IMR-90 (cell line): ENCODE data around the gene SEPTIN5. TPM values are rescaled to one million over a fixed set of nuclear protein-coding genes. Genes with fewer than 3 reads are reported as not detected.

Experiments
- ATAC-seq: fragments of 200-7000 bp; cut with Tn5 transposase; 2 replicates; pipeline ENCODE4 v1.9.1; 2020; ENCODE audit warnings: low read depth, mild to moderate bottlenecking, moderate library complexity
- BruUV-seq: library from RNA; stranded (reverse); fragments of 400-500 nt; replicated peaks from 2 replicates; lab custom pipeline; 2021; lab: Mats Ljungman, UMichigan
- CTCF ChIA-PET: fragments of 300-600 bp; formaldehyde crosslinking; extraction: SDS; loops from one replicate; lab custom pipeline; 2021; ENCODE audit warnings: antibody characterized with exemption; lab: Yijun Ruan, JAX
- POLR2A ChIA-PET: fragments of 300-600 bp; sonication (Branson Sonifier 250); formaldehyde crosslinking; loops from one replicate; lab custom pipeline; 2022; ENCODE audit warnings: antibody characterized with exemption; ENCODE audit not compliant: unreplicated experiment; lab: Charles Lee
- DNase-seq: peaks from one replicate; pipeline ENCODE4 v3.0.0; 2013
- H2AFZ ChIP-seq: replicated peaks from 2 replicates; pipeline ENCODE3; 2013; ENCODE audit warnings: low read length, mild to moderate bottlenecking; ENCODE audit not compliant: poor library complexity
- H2AK5ac ChIP-seq: 2 replicates; pipeline ENCODE4 v1.6.1; 2013; ENCODE audit warnings: low read depth, low read length, inconsistent platforms
- H2AK9ac ChIP-seq: replicated peaks from 2 replicates; pipeline ENCODE3; 2013; ENCODE audit warnings: mild to moderate bottlenecking, low read depth, low read length, moderate library complexity; ENCODE audit not compliant: poor library complexity
- H2BK120ac ChIP-seq: 2 replicates; pipeline ENCODE4 v1.6.1; 2013; ENCODE audit warnings: low read depth, low read length, inconsistent platforms
- H2BK15ac ChIP-seq: 3 replicates; pipeline ENCODE4 v1.6.1; 2013; ENCODE audit warnings: low read depth, low read length, inconsistent platforms
- H2BK20ac ChIP-seq: 2 replicates; pipeline ENCODE4 v1.6.1; 2013; ENCODE audit warnings: low read depth, mild to moderate bottlenecking, inconsistent platforms, low read length, moderate library complexity
- H2BK5ac ChIP-seq: 2 replicates; pipeline ENCODE4 v1.6.1; 2013; ENCODE audit warnings: mild to moderate bottlenecking, low read depth, low read length, inconsistent platforms; ENCODE audit not compliant: poor library complexity, severe bottlenecking
- H3K14ac ChIP-seq: replicated peaks from 2 replicates; pipeline ENCODE4 v1.6.1; 2013; ENCODE audit warnings: low read depth, low read length, inconsistent platforms
- H3K18ac ChIP-seq: 2 replicates; pipeline ENCODE4 v1.6.1; 2013; ENCODE audit warnings: low read depth, low read length, control low read depth
- H3K23ac ChIP-seq: 2 replicates; pipeline ENCODE4 v1.6.1; 2013; ENCODE audit warnings: low read depth, low read length, inconsistent platforms
- H3K27ac ChIP-seq: 2 replicates; pipeline ENCODE4 v1.5.1; 2013; ENCODE audit warnings: mild to moderate bottlenecking, control low read depth, low read length; ENCODE audit not compliant: insufficient read depth
- H3K27me3 ChIP-seq: 2 replicates; pipeline ENCODE4 v1.6.1; 2013; ENCODE audit warnings: low read length; ENCODE audit not compliant: control insufficient read depth, insufficient read depth
- H3K36me3 ChIP-seq: 2 replicates; pipeline ENCODE4 v1.6.1; 2013; ENCODE audit warnings: low read length, mixed read lengths; ENCODE audit not compliant: control insufficient read depth, insufficient read depth
- H3K4ac ChIP-seq: 2 replicates; pipeline ENCODE4 v1.6.1; 2013; ENCODE audit warnings: low read depth, low read length, inconsistent platforms
- H3K4me1 ChIP-seq: 2 replicates; pipeline ENCODE4 v1.6.1; 2013; ENCODE audit warnings: low read length, mixed read lengths; ENCODE audit not compliant: control insufficient read depth, insufficient read depth
- H3K4me2 ChIP-seq: 2 replicates; pipeline ENCODE4 v1.6.1; 2013; ENCODE audit warnings: low read depth, mild to moderate bottlenecking, control low read depth, low read length, moderate library complexity
- H3K4me3 ChIP-seq: 2 replicates; pipeline ENCODE4 v1.5.1; 2013; ENCODE audit warnings: low read depth, mild to moderate bottlenecking, control low read depth, low read length, moderate library complexity; ENCODE audit not compliant: insufficient read depth
- H3K56ac ChIP-seq: 2 replicates; pipeline ENCODE4 v1.6.1; 2013; ENCODE audit warnings: low read length, inconsistent platforms; ENCODE audit not compliant: insufficient read depth; ENCODE audit errors: extremely low read depth
- H3K79me1 ChIP-seq, 2 experiments: 2 replicates each; pipeline ENCODE4 v1.6.1; 2013; ENCODE audit warnings: low read length in 2 of 2, inconsistent platforms in 1 of 2, low read depth in 1 of 2
- H3K9ac ChIP-seq: 2 replicates; pipeline ENCODE4 v1.6.1; 2013; ENCODE audit warnings: low read depth, low read length, control low read depth
- H3K9me1 ChIP-seq: 2 replicates; pipeline ENCODE4 v1.6.1; 2013; ENCODE audit warnings: low read length, inconsistent platforms; ENCODE audit not compliant: insufficient read depth
- H3K9me3 ChIP-seq: 2 replicates; pipeline ENCODE4 v1.6.1; 2013; ENCODE audit warnings: low read length; ENCODE audit not compliant: control insufficient read depth, insufficient read depth
- H4K20me1 ChIP-seq: 2 replicates; pipeline ENCODE4 v1.6.1; 2013; ENCODE audit warnings: low read length, inconsistent platforms; ENCODE audit not compliant: insufficient read depth
- H4K5ac ChIP-seq: 2 replicates; pipeline ENCODE4 v1.6.1; 2013; ENCODE audit warnings: mild to moderate bottlenecking, low read depth, low read length, control low read depth
- H4K8ac ChIP-seq, 2 experiments: 2 replicates each; pipeline ENCODE4 v1.6.1; 2013; ENCODE audit warnings: low read depth in 2 of 2, low read length in 2 of 2, control low read depth in 1 of 2, inconsistent platforms in 1 of 2
- H4K91ac ChIP-seq: 2 replicates; pipeline ENCODE4 v1.6.1; 2013; ENCODE audit warnings: low read depth, low read length, inconsistent platforms; ENCODE audit not compliant: insufficient read depth
- BHLHE40 ChIP-seq: fragments of 150-350 bp; IDR thresholded peaks from 2 replicates; pipeline ENCODE4 v1.6.1; 2016; ENCODE audit warnings: mild to moderate bottlenecking, low read depth, low read length
- CEBPB ChIP-seq: IDR thresholded peaks from 2 replicates; pipeline ENCODE4 v1.6.1; 2012; ENCODE audit warnings: low read depth, low read length, improper control_type of control experiment
- MAZ ChIP-seq: IDR thresholded peaks from 2 replicates; pipeline ENCODE4 v1.6.1; 2012; ENCODE audit warnings: low read depth, mild to moderate bottlenecking, low read length, improper control_type of control experiment, moderate library complexity, borderline replicate concordance
- USF2 ChIP-seq: fragments of 150-350 bp; IDR thresholded peaks from 2 replicates; pipeline ENCODE4 v1.6.1; 2017; ENCODE audit warnings: mild to moderate bottlenecking, antibody characterized with exemption, low read length, low read depth
- whole genome bisulfite sequencing, 2 experiments: methylation state at CpG; one replicate each; pipeline versions ENCODE4 v1.1.5 to v1.1.7; 2013; ENCODE audit warnings: missing lambda C conversion rate in 2 of 2; ENCODE audit not compliant: insufficient read length in 1 of 2; ENCODE audit errors: extremely low coverage in 2 of 2; 5-methylcytosine and 5-hydroxymethylcytosine counted together
- dilution Hi-C: fragments of 300-500 bp; cut with HindIII; formaldehyde crosslinking; loops from one replicate; pipeline ENCODE4 v1.14.3; 2018; ENCODE audit warnings: low sequenced_read_pairs; ENCODE audit not compliant: unreplicated experiment
- in situ Hi-C: fragments of 300-500 bp; cut with MboI; formaldehyde crosslinking; loops from 3 replicates; pipeline ENCODE4 v1.14.3; 2019; ENCODE audit warnings: low sequenced_read_pairs, inconsistent platforms, mixed read lengths
- intact Hi-C: fragments of 100-400 bp; cut with micrococcal nuclease; formaldehyde crosslinking; loops from 2 replicates; pipeline ENCODE4 v1.10.0; 2022
- polyA plus RNA-seq, 3 experiments: library from polyadenylated mRNA; depleted of rRNA; stranded (reverse); fragments of >200 nt; gene quantifications; 2 replicates each; pipeline ENCODE4 v1.2.3, GENCODE V29; 2012; ENCODE audit warnings: low replicate concordance in 1 of 3
- total RNA-seq: library from RNA; depleted of rRNA; stranded (reverse); fragments of >200 nt; gene quantifications from 2 replicates; pipeline ENCODE4 v1.2.3, GENCODE V29; 2012

SEPTIN5 gene
- total and polyA plus RNA-seq, 2 of the 4 experiments (the other 2 are of a cell fraction): 16.8 to 20.7 TPM

GRCh38 chr22:19715188-19715930 lies 1.1 kb downstream of the SEPTIN5 start:
- H3K56ac ChIP-seq: no peak overlapping the region
- H4K20me1 ChIP-seq: no peaks in the 10 kb centered on the region
- peak overlapping the region; percentile 3 for H2AK9ac ChIP-seq
- H3K18ac ChIP-seq: no peak overlapping the region
- in situ Hi-C loops (no loop called here), dilution Hi-C loops (no loop called here), intact Hi-C loops (no loop called here)
- H3K9me3 ChIP-seq: no peaks in the 10 kb centered on the region
- peak overlapping the region; percentile 51; the same call in 1 of the 2 replicates for H3K9ac ChIP-seq
- no TSS peak for BruUV-seq
- peak overlapping the region; percentile 90 for H2AFZ ChIP-seq
- H3K4ac ChIP-seq: no peak overlapping the region
- H2BK15ac ChIP-seq: no peak overlapping the region
- ATAC-seq (no peak), DNase-seq (no peak)
- no peak overlapping the region for H2BK20ac ChIP-seq
- H3K79me1 ChIP-seq: peaks cover 0 to 4% of the 10 kb centered on the region in 2 experiments; a peak in 1 of 4 replicates
- no peak overlapping the region for H3K23ac ChIP-seq
- H4K8ac ChIP-seq: no peak overlapping the region
- no peak overlapping the region for H2BK5ac ChIP-seq
- H2BK120ac ChIP-seq: no peak overlapping the region
- peak overlapping the region; percentile 70; the same call in 1 of the 2 replicates for H2AK5ac ChIP-seq
- ChIA-PET POLR2A (no interaction called here), CTCF (no interaction called here)
- no peak for TF ChIP-seq CEBPB
- TF ChIP-seq BHLHE40: no peak
- no peak for TF ChIP-seq USF2
- TF ChIP-seq MAZ: no peak
- H4K91ac ChIP-seq: no peak overlapping the region
- H3K4me3 ChIP-seq: peak overlapping the region; percentile 85
- H3K27ac ChIP-seq: no peak overlapping the region
- H3K27me3 ChIP-seq: peaks cover 27% of the 10 kb centered on the region
- H3K4me2 ChIP-seq: peak overlapping the region; percentile 94
- H3K36me3 ChIP-seq: peaks cover 6% of the 10 kb centered on the region
- H4K5ac ChIP-seq: no peak overlapping the region
- peaks cover 7% of the 10 kb centered on the region for H3K9me1 ChIP-seq
- peaks cover 15% of the 10 kb centered on the region for H3K4me1 ChIP-seq
- H3K14ac ChIP-seq: no peak overlapping the region
- 83% methylated on average over 1 of the region's 4 CpGs; no CpG with 5 or more reads in 1 of the 2 experiments for WGBS, 2 experiments
